RPMI7951 (cell line): ENCODE data around the gene ANKRD50. TPM values are rescaled to one million over a fixed set of nuclear protein-coding genes. Genes with fewer than 3 reads are reported as not detected.
A peak's percentile ranks its signal among the peaks of the same experiment; 100 is the strongest.

Experiments
- DNase-seq: peaks from one replicate; pipeline ENCODE4 v3.0.0-alpha.2; 2012; ENCODE audit warnings: low read depth
- total RNA-seq: library from RNA; depleted of rRNA; stranded (reverse); fragments of >200 nt; shearing (Covaris generic); gene quantifications from 2 replicates; pipeline ENCODE4 v1.2.3, GENCODE V29; 2014

Gene ANKRD50
- total RNA-seq, 1 experiment from 2014 or later, result 11.4 TPM

DNA sequence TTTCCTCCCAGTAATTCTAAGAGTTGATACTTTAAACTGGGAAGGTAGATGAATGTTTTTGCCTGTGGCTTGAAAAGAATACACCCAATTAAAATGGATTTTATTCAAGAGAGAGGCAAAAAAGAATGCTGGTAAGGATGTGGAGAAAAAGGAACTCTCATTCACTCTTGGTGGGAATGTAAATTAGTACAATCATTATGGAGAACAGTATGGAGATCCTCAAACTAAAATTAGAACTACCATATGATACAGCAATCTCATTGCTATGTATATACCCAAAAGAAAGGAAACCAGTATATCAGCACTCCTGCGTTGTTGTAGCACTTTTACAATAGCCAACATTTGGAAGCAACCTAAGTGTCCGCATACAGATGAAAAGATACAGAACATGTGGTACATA, 75.2 kb downstream of the ANKRD50 start:
- no peak for DNase-seq

DNA sequence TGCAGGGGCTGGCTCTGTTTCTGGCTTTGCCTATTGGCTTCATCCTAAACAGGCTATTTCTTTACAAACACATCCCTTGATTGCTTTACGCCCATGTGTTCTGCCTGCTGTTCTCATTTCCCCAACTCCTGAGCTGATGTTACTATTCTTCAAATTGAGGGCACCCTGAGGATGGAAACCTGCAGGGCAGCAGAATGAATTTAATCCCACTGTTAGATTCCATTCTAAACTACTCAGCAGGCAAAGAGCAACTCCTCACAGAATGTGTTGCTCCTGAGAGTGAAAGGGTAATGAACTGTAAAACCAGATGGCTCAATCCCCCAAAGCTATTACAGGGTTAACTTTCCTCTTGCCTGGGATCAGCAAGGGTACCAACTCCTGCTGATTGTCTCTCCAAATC, 75.7 kb downstream of the ANKRD50 start:
- peak; percentile 41 for DNase-seq

DNA sequence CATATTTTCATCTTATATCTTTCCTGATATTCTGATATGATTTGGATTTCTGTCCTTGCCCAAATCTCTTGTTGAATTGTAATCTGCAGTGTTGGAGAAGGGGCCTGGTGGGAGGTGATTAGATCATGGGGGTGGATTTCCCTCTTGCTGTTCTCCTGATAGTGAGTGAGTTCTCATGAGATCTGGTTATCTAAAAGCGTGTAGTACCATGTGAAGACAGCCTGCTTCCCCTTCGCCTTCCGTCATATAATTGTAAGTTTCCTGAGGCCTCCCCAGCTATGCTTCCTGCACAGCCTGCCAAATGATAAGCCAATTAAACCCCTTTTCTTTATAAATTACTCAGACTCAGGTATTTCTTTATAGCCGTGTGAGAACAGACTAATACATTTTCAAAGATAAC, 77.2 kb downstream of the ANKRD50 start:
- DNase-seq, result no peak

DNA sequence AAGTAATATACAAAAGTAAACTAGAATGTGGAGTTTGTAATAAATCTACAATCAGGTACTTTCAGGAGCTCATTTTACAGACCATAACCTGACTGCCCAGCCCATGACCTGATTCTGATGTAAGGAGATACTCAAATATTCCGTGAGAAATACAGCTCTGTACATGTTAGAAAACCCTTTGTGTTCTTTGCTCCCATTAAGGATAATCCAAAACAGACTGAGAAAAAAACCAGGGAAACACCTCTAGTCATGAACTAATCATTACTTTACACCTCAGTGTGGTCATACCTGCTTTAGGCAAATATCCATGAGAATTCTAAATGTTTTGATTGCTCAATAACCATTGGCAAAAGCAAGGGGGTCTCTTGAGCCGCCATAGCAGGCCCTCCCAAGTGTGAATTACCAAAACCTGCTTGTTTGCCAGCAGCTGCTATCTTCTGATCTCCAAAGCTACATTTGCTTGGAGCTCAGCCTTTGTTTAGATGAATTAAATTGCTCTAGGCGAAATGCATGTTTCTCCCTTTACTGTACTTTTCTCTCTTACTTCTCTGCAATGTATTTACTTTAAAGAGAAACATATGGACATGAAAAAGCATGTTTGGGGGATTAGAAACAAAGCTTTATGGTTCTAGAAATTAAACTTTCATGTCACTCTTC, 79.1 kb downstream of the ANKRD50 start:
- DNase-seq, result peak; percentile 53

DNA sequence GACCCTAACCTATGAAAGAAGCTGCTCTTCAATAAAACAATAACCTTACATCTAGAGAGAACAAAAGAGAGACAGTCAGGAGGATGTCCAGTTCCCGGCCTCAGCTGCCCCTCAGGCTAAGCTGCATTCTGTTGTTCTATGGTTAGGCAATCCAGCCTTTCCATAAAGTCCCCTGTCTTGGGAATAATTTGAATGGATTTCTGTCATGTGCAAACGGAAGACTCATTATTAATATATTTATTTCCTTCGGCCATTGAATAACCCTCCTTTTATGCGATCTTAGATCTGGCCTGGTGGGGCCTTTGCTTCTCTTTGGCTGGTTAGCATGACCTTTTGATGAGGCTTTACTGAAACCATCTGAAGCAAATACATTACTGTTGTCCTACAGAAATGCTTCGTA, 80.1 kb downstream of the ANKRD50 start:
- DNase-seq, result peak; percentile 47

DNA sequence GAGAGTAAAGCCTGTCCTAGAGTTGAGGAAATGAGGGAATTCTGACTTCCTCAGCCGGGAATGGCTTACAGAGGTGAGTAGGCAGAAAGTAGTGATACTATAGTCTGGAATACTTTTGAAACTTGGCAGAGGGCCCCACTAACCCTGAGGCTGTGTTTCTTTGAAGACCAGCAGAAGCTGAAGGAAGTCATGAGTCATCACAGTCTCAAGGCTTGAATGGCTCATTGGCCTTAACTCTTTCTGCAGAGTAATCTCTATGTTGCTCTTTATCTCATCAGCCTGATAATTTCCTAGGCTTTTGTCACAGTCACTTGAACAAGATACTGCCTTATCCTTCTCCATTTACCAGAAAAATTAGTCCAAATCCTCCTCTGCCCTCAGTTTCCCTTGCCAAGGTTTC, 80.8 kb downstream of the ANKRD50 start:
- DNase-seq, result peak; percentile 99

DNA sequence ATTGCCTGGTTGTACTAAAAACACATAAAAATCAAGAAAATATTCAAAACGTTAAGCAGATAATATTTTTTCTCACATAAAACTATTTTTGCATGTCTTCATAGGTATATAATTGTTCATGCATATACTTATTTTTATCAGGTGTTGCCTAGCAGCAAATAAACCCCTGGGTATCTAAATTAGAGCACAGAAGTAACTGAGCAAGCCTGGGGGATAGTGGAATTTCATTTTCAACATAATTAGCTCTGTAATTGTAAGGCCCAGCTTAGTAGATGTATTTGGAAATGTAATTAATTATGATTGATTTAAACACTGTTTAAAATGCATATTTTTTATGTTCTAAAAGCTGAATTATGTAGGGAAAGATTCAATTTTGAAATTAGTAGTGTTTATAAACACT, 82.9 kb downstream of the ANKRD50 start:
- no peak for DNase-seq
